ENCODE data around the gene SF3B5.

SF3B5 gene

DNA sequence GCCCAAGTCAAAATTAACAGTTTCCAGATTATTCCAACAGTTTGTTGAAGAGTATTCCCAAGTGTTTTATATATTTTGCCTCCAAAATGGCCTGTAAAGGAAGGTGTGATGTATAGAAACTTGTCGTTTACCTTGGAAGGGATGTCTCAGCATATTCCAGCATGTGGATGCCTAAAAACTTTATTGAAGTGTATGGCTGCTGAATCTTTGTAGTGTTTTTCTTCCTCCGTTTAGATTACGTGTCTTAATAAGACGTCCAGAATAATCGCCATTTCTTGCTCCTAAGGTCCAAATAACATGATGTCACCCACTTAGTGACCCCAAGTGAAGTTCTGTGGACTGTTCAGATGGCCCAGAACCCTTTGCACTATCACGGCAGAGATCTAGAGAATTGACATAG lies 18.0 kb upstream of the SF3B5 start:
- TF ChIP-seq, protein P1, sequence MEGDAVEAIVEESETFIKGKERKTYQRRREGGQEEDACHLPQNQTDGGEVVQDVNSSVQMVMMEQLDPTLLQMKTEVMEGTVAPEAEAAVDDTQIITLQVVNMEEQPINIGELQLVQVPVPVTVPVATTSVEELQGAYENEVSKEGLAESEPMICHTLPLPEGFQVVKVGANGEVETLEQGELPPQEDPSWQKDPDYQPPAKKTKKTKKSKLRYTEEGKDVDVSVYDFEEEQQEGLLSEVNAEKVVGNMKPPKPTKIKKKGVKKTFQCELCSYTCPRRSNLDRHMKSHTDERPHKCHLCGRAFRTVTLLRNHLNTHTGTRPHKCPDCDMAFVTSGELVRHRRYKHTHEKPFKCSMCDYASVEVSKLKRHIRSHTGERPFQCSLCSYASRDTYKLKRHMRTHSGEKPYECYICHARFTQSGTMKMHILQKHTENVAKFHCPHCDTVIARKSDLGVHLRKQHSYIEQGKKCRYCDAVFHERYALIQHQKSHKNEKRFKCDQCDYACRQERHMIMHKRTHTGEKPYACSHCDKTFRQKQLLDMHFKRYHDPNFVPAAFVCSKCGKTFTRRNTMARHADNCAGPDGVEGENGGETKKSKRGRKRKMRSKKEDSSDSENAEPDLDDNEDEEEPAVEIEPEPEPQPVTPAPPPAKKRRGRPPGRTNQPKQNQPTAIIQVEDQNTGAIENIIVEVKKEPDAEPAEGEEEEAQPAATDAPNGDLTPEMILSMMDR (IDR thresholded peaks at IDR 0.05; ENCODE audit: control insufficient read depth, insufficient read depth, low read depth, low read length, missing control alignments) = no peak
- no peak for DNase-seq (ENCODE audit: low read depth)
- no peak overlapping the region for H3K4me3 ChIP-seq (ENCODE audit: control insufficient read depth, low read depth, low read length)

DNA sequence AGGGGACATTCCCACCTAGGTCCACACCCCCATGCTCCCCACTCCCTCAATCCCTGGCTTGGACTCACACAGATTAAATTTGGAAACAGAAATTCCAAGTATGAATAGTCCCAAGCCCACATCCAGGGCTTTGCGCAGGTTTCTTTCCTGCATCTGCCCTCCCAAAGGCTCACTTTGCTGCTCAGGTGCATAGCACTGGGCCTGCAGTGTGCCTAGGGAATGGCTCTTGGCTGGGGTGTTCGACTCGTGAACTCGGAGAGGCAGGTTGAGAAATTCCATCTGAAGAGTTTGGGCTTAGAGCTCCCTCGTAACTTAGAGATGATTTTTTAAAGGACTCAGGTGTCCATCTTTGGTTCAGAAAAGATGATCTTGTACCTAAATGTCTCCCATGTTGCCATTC lies 14.8 kb upstream of the SF3B5 start:
- TF ChIP-seq, protein P1 (IDR thresholded peaks at IDR 0.05; ENCODE audit: control insufficient read depth, insufficient read depth, low read depth, low read length, missing control alignments) = no peak
- DNase-seq (ENCODE audit: low read depth) = no peak
- H3K4me3 ChIP-seq (ENCODE audit: control insufficient read depth, low read depth, low read length) = no peak overlapping the region

DNA sequence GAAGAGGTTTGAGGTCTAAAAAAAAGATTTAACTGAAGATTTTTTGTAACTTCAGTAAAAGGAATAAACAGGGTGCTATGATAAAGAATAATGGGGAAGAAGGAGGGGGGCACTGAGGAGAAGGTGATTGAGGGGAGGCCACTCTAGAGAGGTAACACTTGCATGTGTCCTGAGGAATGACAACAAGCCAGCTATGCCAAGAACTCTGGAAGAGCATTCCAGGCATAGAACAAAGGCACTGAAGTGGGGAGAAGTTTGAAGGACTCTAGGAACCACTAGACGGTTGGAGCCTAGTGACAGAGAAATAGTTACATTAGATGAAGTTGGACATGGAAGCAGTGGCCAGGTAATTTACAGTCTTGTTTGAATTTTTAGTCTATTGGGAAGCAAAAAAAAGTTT lies 10.8 kb upstream of the SF3B5 start:
- DNase-seq (ENCODE audit: low read depth) = no peak
- no peak overlapping the region for H3K4me3 ChIP-seq (ENCODE audit: control insufficient read depth, low read depth, low read length)
- TF ChIP-seq, protein P1 (IDR thresholded peaks at IDR 0.05; ENCODE audit: control insufficient read depth, insufficient read depth, low read depth, low read length, missing control alignments) = no peak

DNA sequence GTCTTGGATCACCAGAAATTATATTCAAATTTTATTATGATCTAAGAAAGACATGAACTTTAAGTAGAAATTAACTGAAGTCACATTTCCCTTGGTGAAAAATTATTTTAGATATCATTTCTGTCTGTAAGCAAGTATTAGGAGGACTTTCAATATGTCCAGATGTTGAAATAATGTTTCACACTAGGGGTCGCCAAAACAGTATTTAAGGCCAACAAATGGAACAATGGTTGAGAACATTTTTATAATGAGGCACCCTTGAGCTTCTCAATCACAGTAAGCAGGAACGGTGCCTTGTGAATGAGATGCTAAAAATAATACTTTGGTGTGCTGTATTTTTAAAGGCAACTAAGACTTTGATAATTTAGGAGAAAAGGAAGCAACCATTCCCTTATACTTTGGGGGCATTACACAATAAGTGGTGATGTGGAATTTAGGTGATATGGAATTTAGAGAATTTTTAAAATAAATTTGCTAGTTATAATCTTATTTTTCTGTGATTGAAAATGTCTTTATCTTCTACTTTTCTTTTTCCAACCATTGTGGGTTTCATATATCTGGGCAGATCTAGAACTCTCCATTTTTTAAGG lies 9.6 kb upstream of the SF3B5 start:
- H3K4me3 ChIP-seq (ENCODE audit: control insufficient read depth, low read depth, low read length) = no peak overlapping the region
- DNase-seq (ENCODE audit: low read depth) = peak; percentile 59
- TF ChIP-seq, protein P1 (IDR thresholded peaks at IDR 0.05; ENCODE audit: control insufficient read depth, insufficient read depth, low read depth, low read length, missing control alignments) = peak; percentile 58

DNA sequence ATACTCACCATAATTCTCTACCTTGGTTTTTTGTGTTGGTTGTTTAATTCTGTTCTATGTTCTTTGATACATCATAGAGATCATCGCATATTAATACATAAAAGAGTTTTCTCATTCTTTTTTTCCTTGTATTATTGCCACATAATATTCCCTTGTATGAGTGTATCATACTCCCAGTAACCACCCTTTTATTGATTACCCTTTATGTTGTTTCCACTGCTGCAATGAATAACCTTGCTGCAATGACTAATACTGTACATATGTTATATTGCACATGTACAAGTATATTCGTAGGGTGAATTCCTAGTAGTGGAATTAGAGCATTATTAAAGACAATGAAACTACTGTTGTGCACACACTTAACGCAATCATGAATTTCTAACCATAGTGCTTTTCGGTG lies 9.1 kb upstream of the SF3B5 start:
- no peak overlapping the region for H3K4me3 ChIP-seq (ENCODE audit: control insufficient read depth, low read depth, low read length)
- TF ChIP-seq, protein P1 (IDR thresholded peaks at IDR 0.05; ENCODE audit: control insufficient read depth, insufficient read depth, low read depth, low read length, missing control alignments) = no peak
- no peak for DNase-seq (ENCODE audit: low read depth)

DNA sequence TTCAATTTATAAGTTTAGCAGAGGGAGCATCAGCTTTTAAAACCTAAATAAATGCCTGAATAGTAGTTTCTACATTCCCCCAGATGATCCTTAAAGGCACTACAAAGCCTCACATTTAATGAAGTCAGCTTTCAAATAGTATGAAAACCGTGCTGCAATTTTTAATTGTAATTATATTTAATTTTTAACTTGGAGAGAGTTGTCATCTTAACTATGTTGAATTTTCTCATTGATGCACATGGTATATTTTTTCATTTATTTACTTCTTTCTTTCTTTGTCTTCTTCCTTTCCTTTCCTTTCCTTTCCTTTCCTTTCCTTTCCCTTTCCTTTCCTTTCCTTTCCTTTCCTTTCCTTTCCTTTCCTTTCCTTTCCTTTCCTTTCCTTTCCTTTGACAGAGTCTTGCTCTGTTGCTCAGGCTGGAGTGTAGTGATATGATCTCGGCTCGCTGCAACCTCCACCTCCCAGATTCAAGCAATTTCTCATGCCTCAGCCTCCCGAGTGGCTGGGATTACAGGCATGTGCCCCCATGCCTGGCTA lies 7.7 kb upstream of the SF3B5 start:
- TF ChIP-seq, protein P1 (IDR thresholded peaks at IDR 0.05; ENCODE audit: control insufficient read depth, insufficient read depth, low read depth, low read length, missing control alignments) = no peak
- H3K4me3 ChIP-seq (ENCODE audit: control insufficient read depth, low read depth, low read length) = no peak overlapping the region
- no peak for DNase-seq (ENCODE audit: low read depth)
